ENCODE measurements around the gene DSC2.
"Not testable (repeated sequence)": the region's sequence is repeated elsewhere in the genome, so short reads cannot be mapped to it uniquely, and the experiment has no call there.

- TF ChIP-seq CTCF (IDR thresholded peaks at IDR 0.05; ENCODE audit: insufficient read depth, low read depth, low read length); EZH2 (IDR thresholded peaks at IDR 0.05; ENCODE audit: insufficient read depth, low read length): not testable (repeated sequence)
Measured at GRCh38 chr18:31037686-31038085, 64.5 kb downstream of the DSC2 start.
